Prostate gland (tissue), 2 donors: ENCODE results near the gene ERVFRD-1.

Experiments
- POLR2A ChIP-seq: fragments of 450-650 bp; IDR thresholded peaks from one replicate; pipeline ENCODE4 v1.6.1; 2016; ENCODE audit warnings: antibody characterized with exemption, mild to moderate bottlenecking
- POLR2AphosphoS5 ChIP-seq: sonication (generic); formaldehyde crosslinking; IDR thresholded peaks from one replicate; pipeline ENCODE4 v1.6.1; 2017; ENCODE audit warnings: antibody characterized with exemption
- TF ChIP-seq, protein P1 (sequence below), 4 experiments: fragments of 200-600 bp in 2 of 4; fragments of 450-650 bp in 2 of 4; sonication (generic) in 2 of 4; IDR thresholded peaks; 1 replicate in 3 of 4; 2 replicates in 1 of 4; pipeline ENCODE4 v1.5.1; 2016 to 2019; ENCODE audit warnings: antibody characterized with exemption in 4 of 4, mild to moderate bottlenecking in 2 of 4, moderate library complexity in 2 of 4

- TF ChIP-seq POLR2AphosphoS5 (no peak), POLR2A (no peak)
- TF ChIP-seq, protein P1, sequence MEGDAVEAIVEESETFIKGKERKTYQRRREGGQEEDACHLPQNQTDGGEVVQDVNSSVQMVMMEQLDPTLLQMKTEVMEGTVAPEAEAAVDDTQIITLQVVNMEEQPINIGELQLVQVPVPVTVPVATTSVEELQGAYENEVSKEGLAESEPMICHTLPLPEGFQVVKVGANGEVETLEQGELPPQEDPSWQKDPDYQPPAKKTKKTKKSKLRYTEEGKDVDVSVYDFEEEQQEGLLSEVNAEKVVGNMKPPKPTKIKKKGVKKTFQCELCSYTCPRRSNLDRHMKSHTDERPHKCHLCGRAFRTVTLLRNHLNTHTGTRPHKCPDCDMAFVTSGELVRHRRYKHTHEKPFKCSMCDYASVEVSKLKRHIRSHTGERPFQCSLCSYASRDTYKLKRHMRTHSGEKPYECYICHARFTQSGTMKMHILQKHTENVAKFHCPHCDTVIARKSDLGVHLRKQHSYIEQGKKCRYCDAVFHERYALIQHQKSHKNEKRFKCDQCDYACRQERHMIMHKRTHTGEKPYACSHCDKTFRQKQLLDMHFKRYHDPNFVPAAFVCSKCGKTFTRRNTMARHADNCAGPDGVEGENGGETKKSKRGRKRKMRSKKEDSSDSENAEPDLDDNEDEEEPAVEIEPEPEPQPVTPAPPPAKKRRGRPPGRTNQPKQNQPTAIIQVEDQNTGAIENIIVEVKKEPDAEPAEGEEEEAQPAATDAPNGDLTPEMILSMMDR (IDR thresholded peaks at IDR 0.05) = no peak
Observed at GRCh38 chr6:11076540-11076939, 35.0 kb downstream of the ERVFRD-1 start.
